Measurements from ENCODE around the gene SLC23A1.

DNA sequence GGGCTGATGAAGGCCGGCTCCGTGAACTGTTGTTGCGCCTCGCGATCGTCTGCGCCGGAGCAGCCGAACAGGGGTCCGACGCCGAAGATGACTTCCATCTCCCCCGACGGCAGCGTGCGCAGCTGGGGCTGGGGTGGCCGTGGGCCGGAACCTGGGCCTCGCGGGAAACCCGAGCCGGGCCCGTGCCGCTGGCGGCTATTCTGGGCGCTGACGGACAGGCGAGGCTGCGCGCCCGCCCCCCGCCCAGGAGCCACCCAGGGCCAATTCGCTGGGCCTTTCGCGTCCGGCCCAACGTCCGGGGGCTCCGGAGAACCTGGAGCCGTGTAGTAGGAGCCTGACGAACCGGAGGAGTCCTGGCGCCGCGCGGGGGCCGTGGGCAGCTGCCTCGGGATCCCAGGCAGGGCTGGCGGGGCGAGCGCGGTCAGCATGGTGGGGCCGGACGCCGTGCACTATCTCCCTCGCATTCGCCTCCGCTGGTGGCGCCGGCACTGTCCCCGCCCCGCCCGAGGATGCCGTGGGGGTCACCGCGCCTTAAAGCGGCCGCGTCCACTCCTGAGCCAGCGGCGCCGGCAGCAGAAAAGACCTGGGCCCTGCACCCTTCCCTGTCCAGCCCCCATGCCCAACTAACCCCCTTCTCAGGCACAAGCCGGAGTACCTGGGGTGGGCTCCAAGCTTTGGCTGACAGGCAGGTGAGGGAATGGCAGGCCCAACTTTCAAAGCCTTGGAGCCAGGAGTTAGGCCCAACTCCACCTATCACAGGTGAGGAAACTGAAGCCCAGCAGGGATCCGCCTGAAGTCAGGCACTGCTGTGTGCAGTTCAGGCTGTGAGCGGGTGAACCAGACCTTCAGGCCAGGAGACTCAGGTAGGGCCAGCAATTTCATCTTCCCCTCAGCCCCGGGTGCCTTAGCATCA is 11.8 kb upstream of the SLC23A1 start, which contains the start of gene PROB1:
- TF ChIP-seq GLIS3 (CRISPR knock-in tag; IDR thresholded peaks at IDR 0.05) (no peak), ARNTL (CRISPR knock-in tag; IDR thresholded peaks at IDR 0.05; ENCODE audit: borderline replicate concordance, low read depth) (no peak), OSR1 (CRISPR knock-in tag; IDR thresholded peaks at IDR 0.05) (no peak), ESRRG (CRISPR knock-in tag; IDR thresholded peaks at IDR 0.05) (no peak), ZNF70 (CRISPR knock-in tag; IDR thresholded peaks at IDR 0.05) (no peak), ZFP3 (CRISPR knock-in tag; IDR thresholded peaks at IDR 0.05) (no peak), RARB (CRISPR knock-in tag; IDR thresholded peaks at IDR 0.05) (no peak)
- TF ChIP-seq, protein P1, sequence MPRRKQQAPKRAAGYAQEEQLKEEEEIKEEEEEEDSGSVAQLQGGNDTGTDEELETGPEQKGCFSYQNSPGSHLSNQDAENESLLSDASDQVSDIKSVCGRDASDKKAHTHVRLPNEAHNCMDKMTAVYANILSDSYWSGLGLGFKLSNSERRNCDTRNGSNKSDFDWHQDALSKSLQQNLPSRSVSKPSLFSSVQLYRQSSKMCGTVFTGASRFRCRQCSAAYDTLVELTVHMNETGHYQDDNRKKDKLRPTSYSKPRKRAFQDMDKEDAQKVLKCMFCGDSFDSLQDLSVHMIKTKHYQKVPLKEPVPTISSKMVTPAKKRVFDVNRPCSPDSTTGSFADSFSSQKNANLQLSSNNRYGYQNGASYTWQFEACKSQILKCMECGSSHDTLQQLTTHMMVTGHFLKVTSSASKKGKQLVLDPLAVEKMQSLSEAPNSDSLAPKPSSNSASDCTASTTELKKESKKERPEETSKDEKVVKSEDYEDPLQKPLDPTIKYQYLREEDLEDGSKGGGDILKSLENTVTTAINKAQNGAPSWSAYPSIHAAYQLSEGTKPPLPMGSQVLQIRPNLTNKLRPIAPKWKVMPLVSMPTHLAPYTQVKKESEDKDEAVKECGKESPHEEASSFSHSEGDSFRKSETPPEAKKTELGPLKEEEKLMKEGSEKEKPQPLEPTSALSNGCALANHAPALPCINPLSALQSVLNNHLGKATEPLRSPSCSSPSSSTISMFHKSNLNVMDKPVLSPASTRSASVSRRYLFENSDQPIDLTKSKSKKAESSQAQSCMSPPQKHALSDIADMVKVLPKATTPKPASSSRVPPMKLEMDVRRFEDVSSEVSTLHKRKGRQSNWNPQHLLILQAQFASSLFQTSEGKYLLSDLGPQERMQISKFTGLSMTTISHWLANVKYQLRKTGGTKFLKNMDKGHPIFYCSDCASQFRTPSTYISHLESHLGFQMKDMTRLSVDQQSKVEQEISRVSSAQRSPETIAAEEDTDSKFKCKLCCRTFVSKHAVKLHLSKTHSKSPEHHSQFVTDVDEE (CRISPR knock-in tag; IDR thresholded peaks at IDR 0.05) = no peak
